IPS-18c (cell line): ENCODE measurements around the gene GNPDA1.
"Not testable (repeated sequence)": the region's sequence is repeated elsewhere in the genome, so short reads cannot be mapped to it uniquely, and the experiment has no call there.

Source experiments
- H3K4me3 ChIP-seq: 2 replicates; pipeline ENCODE4 v1.7.0; 2013; ENCODE audit warnings: low read depth, mild to moderate bottlenecking, low read length, moderate library complexity; ENCODE audit not compliant: insufficient read depth
- H3K9me3 ChIP-seq: one replicate; pipeline ENCODE4 v1.6.1; 2013; ENCODE audit warnings: mild to moderate bottlenecking, low read length, moderate library complexity; ENCODE audit not compliant: control insufficient read depth, insufficient read depth

GNPDA1 gene

DNA sequence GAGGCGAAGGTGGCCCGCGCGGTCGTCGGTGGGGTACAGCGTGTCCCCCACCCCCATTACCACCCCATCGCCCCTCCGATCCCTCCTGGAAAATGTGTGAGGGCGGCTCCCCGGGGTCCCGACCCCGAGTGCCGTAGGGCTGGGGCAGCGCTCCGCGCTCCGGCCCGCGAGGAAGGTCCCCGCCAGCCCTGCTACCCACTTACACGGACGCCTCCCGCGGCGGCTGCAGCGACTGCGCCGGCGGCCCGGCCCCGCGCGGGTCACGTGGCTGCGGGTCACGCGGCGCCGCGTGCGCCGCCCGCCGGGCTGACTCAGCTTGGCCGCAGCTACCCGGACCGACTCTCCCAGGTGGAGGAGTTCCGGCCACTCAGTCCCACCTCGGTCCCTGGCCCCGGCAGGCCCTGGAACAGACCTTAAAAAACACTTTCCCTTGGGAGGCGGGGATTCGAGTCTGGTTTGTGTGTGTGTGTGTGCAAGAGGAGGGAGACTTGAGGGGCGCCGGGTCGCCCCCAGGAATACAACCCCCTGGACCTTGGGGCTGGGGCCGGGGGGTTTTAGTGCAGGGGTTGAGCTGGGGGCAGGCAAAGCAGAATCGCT is at the start of gene GNPDA1:
TSS of gene GNPDA1 (minus strand) at position 236 of the 597 bp plus-strand sequence. CDS start 992 bp downstream, outside the sequence.
- peak within 1 kb of the TSS; percentile 71 for H3K4me3 ChIP-seq
- no peaks in the 10 kb centered on the region for H3K9me3 ChIP-seq

DNA sequence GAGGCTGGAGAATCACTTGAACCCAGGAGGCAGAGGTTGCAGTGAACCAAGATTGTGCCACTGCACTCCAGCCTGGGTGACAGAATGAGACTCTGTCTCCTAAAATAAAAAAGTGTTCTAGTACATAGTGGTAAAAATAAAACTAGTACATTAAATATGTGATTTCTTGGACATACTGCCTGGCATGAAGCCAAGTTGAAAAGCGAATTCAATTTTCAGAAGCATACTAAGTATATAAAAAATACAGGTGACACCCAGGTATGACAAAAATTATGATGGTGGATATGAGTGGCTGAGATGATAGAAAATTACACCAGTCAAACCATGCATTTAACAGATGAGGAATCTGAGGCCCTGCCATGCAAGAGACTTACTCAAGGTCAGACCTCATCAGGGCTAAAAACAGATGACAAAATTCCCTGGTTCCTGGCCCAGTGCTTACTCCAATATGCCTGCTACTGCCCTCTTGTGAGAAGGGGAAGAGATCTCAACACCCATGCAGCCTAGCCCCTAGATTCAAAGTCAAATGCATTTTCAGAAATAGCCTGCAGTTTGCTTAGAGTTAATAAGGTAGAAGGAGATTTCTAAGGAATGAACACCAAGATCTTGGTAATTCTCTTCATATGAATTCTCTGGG is 46.6 kb upstream of the GNPDA1 start:
- no peak overlapping the region for H3K4me3 ChIP-seq
- no peaks in the 10 kb centered on the region for H3K9me3 ChIP-seq

- Histone ChIP-seq H3K9me3 (no peaks in the 10 kb centered on the region), H3K4me3 (no peak overlapping the region)
Measured at GRCh38 chr5:142057697-142058056, 44.9 kb upstream of the GNPDA1 start.

- H3K4me3 ChIP-seq = no peak overlapping the region
Measured at GRCh38 chr5:142056816-142057696, 44.2 kb upstream of the GNPDA1 start.

DNA sequence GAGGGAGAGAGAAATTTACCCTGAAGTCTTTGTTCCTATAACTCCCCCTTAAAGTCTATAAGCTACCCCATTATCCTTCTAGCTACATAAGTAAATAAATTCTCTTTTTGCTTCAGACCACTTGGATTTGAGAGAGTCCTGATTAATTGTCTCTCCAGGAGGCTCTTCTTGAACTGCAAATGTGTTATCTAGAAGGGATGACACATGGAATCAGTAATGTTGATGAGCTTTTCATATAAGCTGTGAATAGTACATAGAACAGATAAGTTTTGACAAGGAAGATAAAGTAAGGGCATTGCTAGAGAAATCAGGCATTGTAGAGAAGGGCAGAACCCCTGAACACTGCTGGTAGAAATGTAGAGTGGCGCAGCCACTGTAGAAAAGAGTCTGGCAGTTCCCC is 42.5 kb upstream of the GNPDA1 start:
- Histone ChIP-seq H3K9me3 (no peaks in the 10 kb centered on the region), H3K4me3 (no peak overlapping the region)

More at GRCh38 chr5:142056816-142057696, 44.2 kb upstream of the GNPDA1 start:
- no peaks in the 10 kb centered on the region for H3K9me3 ChIP-seq

- no peaks in the 10 kb centered on the region for H3K9me3 ChIP-seq
- no peak overlapping the region for H3K4me3 ChIP-seq
Measured at GRCh38 chr5:142053426-142054151, 40.8 kb upstream of the GNPDA1 start.

DNA sequence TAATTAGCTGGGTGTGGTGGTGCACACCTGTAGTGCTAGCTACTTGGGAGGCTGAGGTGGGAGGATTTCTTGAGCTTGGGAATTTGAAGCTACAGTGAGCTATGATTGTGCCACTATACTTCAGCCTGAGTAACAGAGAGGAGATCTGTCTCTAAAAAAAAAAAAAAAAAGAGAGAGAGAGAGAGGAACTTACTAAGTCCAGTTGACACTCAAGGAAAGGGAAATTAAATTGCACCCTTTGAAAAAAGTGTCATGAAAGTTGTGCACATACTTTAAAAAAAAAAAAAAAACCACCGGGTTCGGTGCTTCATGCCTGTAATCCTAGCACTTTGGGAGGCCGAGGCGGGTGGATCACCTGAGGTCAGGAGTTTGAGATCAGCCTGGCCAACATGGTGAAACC is 39.2 kb upstream of the GNPDA1 start:
- H3K9me3 ChIP-seq, H3K4me3 ChIP-seq: not testable (repeated sequence)

DNA sequence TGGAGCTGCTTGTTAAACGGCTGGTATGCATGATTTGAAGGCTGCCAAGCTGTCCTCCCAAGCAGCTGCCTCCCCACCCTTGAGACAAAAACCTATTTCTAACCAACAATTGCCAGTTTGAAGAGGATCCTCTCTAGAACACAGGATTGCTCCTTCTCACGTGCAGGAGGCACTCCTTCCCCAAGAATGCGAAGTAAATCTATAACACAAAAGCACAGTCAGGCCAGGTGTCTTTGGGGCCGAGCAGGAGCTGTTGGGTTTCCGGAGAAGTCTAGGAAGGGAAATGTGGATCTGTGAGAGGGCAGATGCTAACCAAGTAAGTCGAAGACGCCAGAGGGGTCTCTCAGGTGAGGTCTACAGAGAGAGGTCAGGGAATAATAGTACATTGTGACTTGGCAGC is 35.4 kb upstream of the GNPDA1 start:
- Histone ChIP-seq H3K9me3 (no peaks in the 10 kb centered on the region), H3K4me3 (no peak overlapping the region)

- no peaks in the 10 kb centered on the region for H3K9me3 ChIP-seq
- H3K4me3 ChIP-seq = no peak overlapping the region
Measured at GRCh38 chr5:142046191-142046590, 33.4 kb upstream of the GNPDA1 start.

DNA sequence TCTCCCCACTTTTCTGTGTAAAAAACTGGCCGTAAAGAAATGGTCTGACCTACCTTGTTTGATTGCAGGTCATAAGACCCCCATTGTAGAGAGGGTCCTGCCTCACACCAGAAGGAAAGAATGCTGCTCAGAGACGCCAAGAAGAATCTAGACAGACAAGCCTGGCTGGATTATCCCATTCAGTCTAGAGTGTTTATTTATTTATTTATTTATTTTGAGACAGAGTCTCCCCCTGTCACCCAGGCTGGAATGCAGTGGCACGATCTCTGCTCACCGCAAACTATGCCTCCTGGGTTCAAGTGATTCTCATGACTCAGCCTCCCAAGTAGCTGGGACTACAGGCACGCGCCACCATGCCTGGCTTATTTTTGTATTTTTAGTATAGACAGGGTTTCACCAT is 28.1 kb upstream of the GNPDA1 start:
- H3K9me3 ChIP-seq, H3K4me3 ChIP-seq: not testable (repeated sequence)

GRCh38 chr5:142040285-142040684 is 27.5 kb upstream of the GNPDA1 start:
- Histone ChIP-seq H3K4me3 (no peak overlapping the region), H3K9me3 (peaks cover 2% of the 10 kb centered on the region)

DNA sequence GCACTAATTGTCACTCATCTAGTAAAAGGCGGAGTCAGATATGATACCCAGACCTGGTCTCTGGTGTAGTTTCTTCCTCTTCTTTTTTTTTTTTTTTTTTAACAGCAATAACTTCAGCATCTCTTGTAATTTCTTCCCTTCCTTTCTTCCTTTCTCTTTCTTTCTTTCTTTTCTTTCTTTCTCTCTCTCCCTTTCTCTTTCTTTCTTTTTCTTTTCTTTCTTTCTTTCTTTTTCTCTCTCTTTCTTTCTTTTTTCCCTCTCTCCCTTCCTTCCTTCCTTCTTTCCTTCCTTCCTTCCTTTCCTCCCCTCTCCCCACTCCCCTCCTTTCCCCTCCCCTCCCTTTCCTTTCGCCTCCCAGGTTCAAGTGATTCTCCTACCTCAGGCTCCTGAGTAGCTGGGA is 25.9 kb upstream of the GNPDA1 start:
- no peak overlapping the region for H3K4me3 ChIP-seq
- H3K9me3 ChIP-seq = peaks cover 2% of the 10 kb centered on the region

DNA sequence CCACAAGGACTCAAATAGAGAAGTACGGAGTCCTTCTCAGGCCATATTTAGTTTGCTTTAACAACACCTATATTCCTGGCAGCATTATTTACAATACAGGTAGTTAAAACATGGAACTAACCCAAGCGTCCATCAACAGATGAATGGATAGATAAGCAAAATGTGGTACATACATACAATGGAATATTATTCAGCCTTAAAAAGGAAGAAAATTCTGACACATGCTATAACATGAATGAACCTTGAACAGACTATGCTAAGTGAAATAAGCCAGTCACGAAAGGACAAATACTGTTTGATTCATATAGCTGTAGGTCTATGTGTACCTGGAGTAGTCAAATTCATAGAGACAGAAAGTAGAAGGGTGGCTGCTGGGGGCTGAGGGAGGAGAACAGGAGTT is 24.8 kb upstream of the GNPDA1 start:
- not testable (repeated sequence) for H3K9me3 ChIP-seq

DNA sequence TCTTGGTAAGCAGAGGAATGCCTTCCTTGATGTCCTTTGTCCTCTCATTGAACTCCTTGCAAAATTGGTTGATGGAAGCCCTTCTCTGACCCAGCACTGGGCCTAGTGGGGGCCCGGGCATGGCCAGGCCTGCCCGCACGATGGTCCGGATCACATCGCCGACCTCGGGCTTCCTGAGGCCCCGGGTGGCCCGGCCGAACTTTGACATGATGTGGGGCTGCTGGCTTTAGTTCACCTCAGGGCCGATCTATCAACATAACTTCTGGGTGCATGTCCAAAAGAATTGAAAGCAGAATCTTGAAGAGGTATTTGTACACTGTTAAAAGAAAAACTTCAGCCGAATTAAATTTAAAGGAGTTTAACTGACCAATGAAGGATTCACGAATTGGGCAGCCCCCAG is 24.1 kb upstream of the GNPDA1 start:
- H3K4me3 ChIP-seq = no peak overlapping the region
- peaks cover 4% of the 10 kb centered on the region for H3K9me3 ChIP-seq

More for the DNA sequence above, 24.8 kb upstream of the GNPDA1 start:
- not testable (repeated sequence) for H3K4me3 ChIP-seq

DNA sequence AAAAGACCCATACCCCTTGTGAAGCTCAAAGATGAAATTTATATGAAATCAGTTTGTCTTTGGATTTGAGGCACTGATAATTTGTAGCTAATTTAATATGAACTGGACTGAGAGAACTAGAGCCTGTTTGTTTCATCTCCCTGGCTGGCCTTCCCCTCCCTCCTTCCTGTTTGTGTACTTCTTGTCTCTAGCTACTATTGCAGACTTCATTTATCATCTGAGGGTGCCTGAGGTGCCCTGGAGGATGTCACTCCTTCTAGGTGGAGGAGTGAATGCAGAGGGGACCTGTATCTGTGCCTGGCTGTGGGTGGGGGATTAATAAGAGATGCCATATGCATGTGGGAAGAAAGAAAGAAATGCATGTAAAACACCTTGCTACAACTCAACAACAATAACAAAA is 22.2 kb upstream of the GNPDA1 start:
- peaks cover 4% of the 10 kb centered on the region for H3K9me3 ChIP-seq
- no peak overlapping the region for H3K4me3 ChIP-seq

GRCh38 chr5:142033632-142034567 is 21.1 kb upstream of the GNPDA1 start:
- H3K4me3 ChIP-seq, H3K9me3 ChIP-seq: not testable (repeated sequence)
